NCI-H2227 (cell line): ENCODE measurements around the gene OR4D1.
"Not testable (repeated sequence)": the region's sequence is repeated elsewhere in the genome, so short reads cannot be mapped to it uniquely, and the experiment has no call there.

Source experiments
- DNase-seq: peaks from one replicate; lab custom pipeline; 2025; ENCODE audit not compliant: unreplicated experiment; lab: John Stamatoyannopoulos, UW

OR4D1 gene

GRCh38 chr17:58147930-58148434 is at the start of gene OR4D1:
OR4D1 (plus strand) TSS chr17:58148384; CDS start chr17:58155154, 6,770 bp downstream.
- no peak for DNase-seq

- DNase-seq, result no peak
Measured at GRCh38 chr17:58100506-58100905, 47.7 kb upstream of the OR4D1 start.

GRCh38 chr17:58101898-58102297 is 46.3 kb upstream of the OR4D1 start:
- not testable (repeated sequence) for DNase-seq

GRCh38 chr17:58105093-58105492 is 43.1 kb upstream of the OR4D1 start:
- no peak for DNase-seq

- no peak for DNase-seq
Measured at GRCh38 chr17:58107306-58107705, 40.9 kb upstream of the OR4D1 start.

- no peak for DNase-seq
Measured at GRCh38 chr17:58109197-58109596, 39.0 kb upstream of the OR4D1 start.

GRCh38 chr17:58110012-58110411 is 38.2 kb upstream of the OR4D1 start:
- no peak for DNase-seq

- DNase-seq, result no peak
Measured at GRCh38 chr17:58111676-58112075, 36.5 kb upstream of the OR4D1 start.

GRCh38 chr17:58112970-58113631 is 35.1 kb upstream of the OR4D1 start:
- peak; percentile 90 for DNase-seq

GRCh38 chr17:58113947-58114346 is 34.2 kb upstream of the OR4D1 start:
- no peak for DNase-seq

- no peak for DNase-seq
Measured at GRCh38 chr17:58117382-58117781, 30.8 kb upstream of the OR4D1 start.

- DNase-seq, result no peak
Measured at GRCh38 chr17:58119491-58119890, 28.7 kb upstream of the OR4D1 start.

GRCh38 chr17:58120195-58120822 is 27.9 kb upstream of the OR4D1 start:
- DNase-seq, result no peak

- DNase-seq, result peak; percentile 69
Measured at GRCh38 chr17:58121925-58122324, 26.3 kb upstream of the OR4D1 start.

- no peak for DNase-seq
Measured at GRCh38 chr17:58127846-58128245, 20.3 kb upstream of the OR4D1 start.

- DNase-seq, result not testable (repeated sequence)
Measured at GRCh38 chr17:58132697-58133096, 15.5 kb upstream of the OR4D1 start.

- DNase-seq, result no peak
Measured at GRCh38 chr17:58136669-58137279, 11.4 kb upstream of the OR4D1 start.

GRCh38 chr17:58141505-58141904 is 6.7 kb upstream of the OR4D1 start:
- no peak for DNase-seq

- DNase-seq, result not testable (repeated sequence)
Measured at GRCh38 chr17:58143335-58143734, 4.8 kb upstream of the OR4D1 start.

- DNase-seq, result no peak
Measured at GRCh38 chr17:58144801-58145200, 3.4 kb upstream of the OR4D1 start.

GRCh38 chr17:58148609-58149008 is 425 bp downstream of the OR4D1 start:
- DNase-seq, result no peak

- no peak for DNase-seq
Measured at GRCh38 chr17:58150394-58150793, 2.2 kb downstream of the OR4D1 start.
